Stimulated activated CD8-positive, alpha-beta memory T cell treated with anti-CD3 and anti-CD28 coated beads, Interleukin-15, amount 100 ng/mL, for 48 hours (primary cell): ENCODE measurements around the gene HTR4.

ENCODE experiments used
- DNase-seq, 2 donors: peaks; one replicate each; pipeline ENCODE4 v3.0.0-alpha.2; 2020; ENCODE audit warnings: low read depth in 2 of 2

HTR4 gene

DNA sequence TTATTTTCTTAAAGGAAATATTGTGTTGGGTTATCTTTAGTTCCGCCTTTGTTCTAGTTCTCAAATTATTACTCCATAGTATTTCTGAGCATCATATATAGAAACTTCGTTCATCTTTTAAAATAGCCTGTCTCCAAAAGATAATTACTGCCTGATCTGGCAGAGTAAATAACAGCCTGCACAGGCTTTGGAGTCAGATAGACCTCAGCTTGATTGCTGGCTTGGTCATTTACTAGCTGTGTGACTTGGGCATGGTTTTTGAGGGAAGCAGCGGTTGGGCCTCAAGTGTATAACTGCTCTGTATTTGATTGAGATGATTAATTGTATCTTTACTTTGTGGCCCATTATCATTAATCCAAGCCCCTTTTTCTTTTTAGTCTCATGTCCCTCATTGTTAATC lies 220.5 kb downstream of the HTR4 start:
- no peak for DNase-seq
